ENCODE results near the gene RFESD.

DNA sequence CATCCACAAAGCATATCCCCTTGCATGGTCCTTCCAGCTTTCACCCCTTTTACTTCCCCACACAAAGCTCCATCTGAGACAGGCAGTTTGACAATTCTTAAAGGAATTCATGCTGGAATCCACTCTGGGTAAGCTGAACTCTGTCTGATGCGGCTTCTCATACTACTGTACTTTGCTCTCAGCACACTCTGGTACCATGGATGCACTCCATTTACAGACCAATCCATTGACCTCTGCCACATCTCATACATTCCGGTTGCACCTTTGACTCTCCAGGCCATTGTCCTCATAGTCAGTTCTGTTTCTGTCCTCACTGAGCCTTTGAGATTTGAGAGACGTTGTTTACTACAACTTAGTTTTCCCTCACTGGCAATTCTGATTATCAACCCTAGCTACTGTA is 24.0 kb downstream of the RFESD start:
- TF ChIP-seq, protein P1, sequence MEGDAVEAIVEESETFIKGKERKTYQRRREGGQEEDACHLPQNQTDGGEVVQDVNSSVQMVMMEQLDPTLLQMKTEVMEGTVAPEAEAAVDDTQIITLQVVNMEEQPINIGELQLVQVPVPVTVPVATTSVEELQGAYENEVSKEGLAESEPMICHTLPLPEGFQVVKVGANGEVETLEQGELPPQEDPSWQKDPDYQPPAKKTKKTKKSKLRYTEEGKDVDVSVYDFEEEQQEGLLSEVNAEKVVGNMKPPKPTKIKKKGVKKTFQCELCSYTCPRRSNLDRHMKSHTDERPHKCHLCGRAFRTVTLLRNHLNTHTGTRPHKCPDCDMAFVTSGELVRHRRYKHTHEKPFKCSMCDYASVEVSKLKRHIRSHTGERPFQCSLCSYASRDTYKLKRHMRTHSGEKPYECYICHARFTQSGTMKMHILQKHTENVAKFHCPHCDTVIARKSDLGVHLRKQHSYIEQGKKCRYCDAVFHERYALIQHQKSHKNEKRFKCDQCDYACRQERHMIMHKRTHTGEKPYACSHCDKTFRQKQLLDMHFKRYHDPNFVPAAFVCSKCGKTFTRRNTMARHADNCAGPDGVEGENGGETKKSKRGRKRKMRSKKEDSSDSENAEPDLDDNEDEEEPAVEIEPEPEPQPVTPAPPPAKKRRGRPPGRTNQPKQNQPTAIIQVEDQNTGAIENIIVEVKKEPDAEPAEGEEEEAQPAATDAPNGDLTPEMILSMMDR (IDR thresholded peaks at IDR 0.05 in 4 of 5, conservative IDR thresholded peaks at IDR 0.05 in 1 of 5), result no peak
- no peak for TF ChIP-seq POLR2A (IDR thresholded peaks at IDR 0.05)

All from gastrocnemius medialis (tissue), 4 donors.